DOHH2 (cell line): ENCODE results near the gene CPED1.

Source experiments
- EZH2phosphoT487 ChIP-seq: fragments of 200-600 bp; sonication (generic); IDR thresholded peaks from 2 replicates; pipeline ENCODE4 v1.6.1; 2017; ENCODE audit warnings: borderline replicate concordance, mild to moderate bottlenecking, antibody characterized with exemption, low read length, moderate library complexity, mixed read lengths
- TF ChIP-seq, protein P1 (sequence below): fragments of 200-600 bp; sonication (generic); IDR thresholded peaks from one replicate; pipeline ENCODE4 v1.5.1; 2014; ENCODE audit warnings: antibody characterized with exemption, mild to moderate bottlenecking, low read depth, low read length; ENCODE audit not compliant: poor library complexity, severe bottlenecking

DNA sequence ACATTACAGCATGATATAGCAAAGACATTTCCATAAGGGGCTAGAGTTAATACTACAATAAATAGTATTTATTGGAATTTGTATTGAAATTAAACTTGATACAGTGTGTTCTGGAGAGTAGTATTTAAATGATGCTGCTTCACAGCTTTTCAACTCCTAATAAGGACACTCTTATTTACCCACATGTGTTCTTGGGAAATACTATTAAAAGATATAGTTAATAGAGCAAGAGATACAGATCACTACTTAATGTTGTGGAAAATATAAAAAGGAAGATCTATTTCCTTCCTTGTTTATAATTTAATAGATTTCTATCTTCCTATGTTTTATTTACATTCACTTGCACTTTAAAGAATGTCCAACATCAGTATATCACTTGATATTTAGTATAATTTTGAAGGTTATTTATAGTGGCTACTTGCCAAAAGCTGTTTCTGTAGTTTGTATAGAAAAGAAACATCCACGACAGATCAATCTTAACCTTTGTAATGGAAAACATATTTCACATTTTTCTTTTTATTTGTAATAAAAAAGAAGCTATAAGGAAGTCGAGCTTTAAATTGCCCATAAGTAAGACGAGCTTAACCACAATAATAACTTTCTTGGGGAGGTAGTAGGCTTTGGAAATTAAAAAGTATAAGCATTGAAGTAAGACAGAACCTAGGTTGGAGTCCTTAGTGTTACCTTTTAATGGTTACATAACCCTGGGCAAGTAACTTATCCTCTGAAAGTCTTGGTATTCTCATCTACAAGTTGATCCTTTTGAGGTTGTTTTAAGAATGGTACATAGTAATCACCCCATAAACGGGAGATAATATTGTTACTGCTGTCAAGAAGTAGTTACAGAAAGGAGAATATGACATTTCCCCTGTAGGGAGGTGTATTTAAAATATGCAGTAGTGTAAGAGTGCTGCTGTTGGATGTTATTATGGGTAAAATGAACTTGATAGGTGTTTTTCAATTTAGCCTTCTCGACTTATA is 32.8 kb downstream of the CPED1 start:
- TF ChIP-seq, protein P1, sequence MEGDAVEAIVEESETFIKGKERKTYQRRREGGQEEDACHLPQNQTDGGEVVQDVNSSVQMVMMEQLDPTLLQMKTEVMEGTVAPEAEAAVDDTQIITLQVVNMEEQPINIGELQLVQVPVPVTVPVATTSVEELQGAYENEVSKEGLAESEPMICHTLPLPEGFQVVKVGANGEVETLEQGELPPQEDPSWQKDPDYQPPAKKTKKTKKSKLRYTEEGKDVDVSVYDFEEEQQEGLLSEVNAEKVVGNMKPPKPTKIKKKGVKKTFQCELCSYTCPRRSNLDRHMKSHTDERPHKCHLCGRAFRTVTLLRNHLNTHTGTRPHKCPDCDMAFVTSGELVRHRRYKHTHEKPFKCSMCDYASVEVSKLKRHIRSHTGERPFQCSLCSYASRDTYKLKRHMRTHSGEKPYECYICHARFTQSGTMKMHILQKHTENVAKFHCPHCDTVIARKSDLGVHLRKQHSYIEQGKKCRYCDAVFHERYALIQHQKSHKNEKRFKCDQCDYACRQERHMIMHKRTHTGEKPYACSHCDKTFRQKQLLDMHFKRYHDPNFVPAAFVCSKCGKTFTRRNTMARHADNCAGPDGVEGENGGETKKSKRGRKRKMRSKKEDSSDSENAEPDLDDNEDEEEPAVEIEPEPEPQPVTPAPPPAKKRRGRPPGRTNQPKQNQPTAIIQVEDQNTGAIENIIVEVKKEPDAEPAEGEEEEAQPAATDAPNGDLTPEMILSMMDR: no peak
- TF ChIP-seq EZH2phosphoT487: no peak
